Stimulated activated memory B cell treated with anti-CD40 and anti-IgM and Interleukin-4, amounts not matched to agents 10 μg/mL and 1 μg/mL and 100 μg/mL, for 72 hours (primary cell): ENCODE data around the gene SOX2.

ENCODE experiments used
- ATAC-seq: fragments of 150-1000 bp; cut with Tn5 transposase; 2 replicates; pipeline ENCODE4 v1.10.0; 2021
- H3K27ac Mint-ChIP-seq: one replicate; pipeline ENCODE4 v1.8.0; 2022; ENCODE audit warnings: mild to moderate bottlenecking, mixed read lengths
- H3K27me3 Mint-ChIP-seq: one replicate; pipeline ENCODE4 v1.8.0; 2022; ENCODE audit warnings: mixed read lengths
- H3K36me3 Mint-ChIP-seq: one replicate; pipeline ENCODE4 v1.8.0; 2022; ENCODE audit warnings: mixed read lengths
- H3K4me1 Mint-ChIP-seq: one replicate; pipeline ENCODE4 v1.8.0; 2022; ENCODE audit warnings: mixed read lengths
- H3K4me3 Mint-ChIP-seq: one replicate; pipeline ENCODE4 v1.8.0; 2022; ENCODE audit warnings: mild to moderate bottlenecking, moderate library complexity, mixed read lengths
- H3K9me3 Mint-ChIP-seq: one replicate; pipeline ENCODE4 v1.8.0; 2022; ENCODE audit warnings: mixed read lengths

Gene SOX2

GRCh38 chr3:181711325-181712135 lies at the start of gene SOX2:
Gene SOX2, plus strand, starts transcription at chr3:181711925. Its CDS starts 436 bp downstream, at chr3:181712361.
- ATAC-seq = no peak
- no peaks in the 10 kb centered on the region for H3K36me3 Mint-ChIP-seq
- peaks cover 14% of the 10 kb centered on the region for H3K4me1 Mint-ChIP-seq
- H3K27me3 Mint-ChIP-seq = peaks cover 17% of the 10 kb centered on the region
- H3K9me3 Mint-ChIP-seq = peaks cover 4% of the 10 kb centered on the region
- no peak within 1 kb of the TSS for H3K27ac Mint-ChIP-seq
- no peak within 1 kb of the TSS for H3K4me3 Mint-ChIP-seq

DNA sequence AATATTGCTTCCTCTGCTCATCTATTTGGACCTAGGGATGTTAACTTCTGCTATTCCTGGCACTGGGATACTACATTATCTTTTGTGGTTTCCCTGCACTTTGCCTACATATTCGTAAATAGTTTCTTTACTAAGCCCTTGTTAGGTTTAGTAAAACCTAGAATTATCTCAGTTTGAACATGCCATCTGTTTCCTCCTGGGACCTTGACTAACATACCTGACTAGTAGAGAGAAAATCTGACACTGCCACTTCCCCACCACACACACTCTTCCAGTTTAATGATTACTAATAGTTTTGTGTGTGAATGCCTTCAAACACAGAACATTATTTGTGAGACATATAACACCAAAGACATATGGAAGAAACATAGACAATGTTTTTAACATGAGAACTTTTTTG lies 28.2 kb upstream of the SOX2 start:
- peaks cover 27% of the 10 kb centered on the region for H3K27me3 Mint-ChIP-seq
- no peaks in the 10 kb centered on the region for H3K4me1 Mint-ChIP-seq
- ATAC-seq = no peak
- no peaks in the 10 kb centered on the region for H3K9me3 Mint-ChIP-seq
- no peaks in the 10 kb centered on the region for H3K36me3 Mint-ChIP-seq
- H3K27ac Mint-ChIP-seq = no peak overlapping the region
- H3K4me3 Mint-ChIP-seq = no peak overlapping the region

DNA sequence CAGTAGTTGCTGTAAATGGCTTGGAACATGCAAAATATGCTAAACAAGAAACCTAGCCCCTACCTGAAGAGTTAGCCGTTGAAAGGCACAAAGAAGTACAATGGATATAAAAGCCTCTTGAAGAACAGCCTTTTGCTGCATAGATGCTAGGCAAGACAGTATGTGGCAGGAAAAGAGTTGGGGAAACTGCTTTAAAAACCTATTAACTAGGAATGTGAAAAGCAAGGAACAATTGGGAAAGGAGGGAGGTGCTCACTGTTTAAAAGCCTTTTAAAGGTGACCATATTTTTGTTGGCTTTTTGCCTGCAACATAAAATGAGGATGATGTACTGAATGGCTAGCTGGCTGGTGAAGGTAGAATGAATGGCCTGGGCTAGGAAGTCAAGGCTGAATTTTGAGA lies 24.5 kb upstream of the SOX2 start:
- Mint-ChIP-seq H3K9me3 (no peaks in the 10 kb centered on the region), H3K27me3 (peaks cover 27% of the 10 kb centered on the region), H3K4me1 (no peaks in the 10 kb centered on the region), H3K27ac (no peak overlapping the region), H3K36me3 (no peaks in the 10 kb centered on the region), H3K4me3 (no peak overlapping the region)
- ATAC-seq = no peak

DNA sequence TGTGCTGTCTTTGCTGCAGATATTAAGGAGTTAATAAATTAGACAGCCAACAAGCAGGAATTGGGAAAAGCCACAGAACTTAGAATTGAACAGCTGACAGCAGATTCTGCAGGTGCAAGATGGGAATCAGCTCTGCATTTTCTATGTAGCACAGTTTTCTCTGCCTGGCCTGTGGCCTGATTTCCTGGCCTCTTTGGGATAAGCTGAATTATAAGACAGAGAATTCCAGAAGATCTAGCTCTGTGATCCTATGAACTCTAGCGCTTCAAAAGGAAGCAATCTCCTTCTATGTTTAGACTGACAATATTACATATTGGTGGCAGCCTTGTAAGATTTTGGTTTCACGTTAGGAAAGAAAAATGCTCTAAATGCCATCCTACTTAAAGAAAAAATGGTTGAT lies 24.0 kb upstream of the SOX2 start:
- Mint-ChIP-seq H3K27ac (no peak overlapping the region), H3K4me3 (no peak overlapping the region), H3K9me3 (no peaks in the 10 kb centered on the region), H3K36me3 (no peaks in the 10 kb centered on the region), H3K4me1 (no peaks in the 10 kb centered on the region), H3K27me3 (peaks cover 27% of the 10 kb centered on the region)
- ATAC-seq = no peak

DNA sequence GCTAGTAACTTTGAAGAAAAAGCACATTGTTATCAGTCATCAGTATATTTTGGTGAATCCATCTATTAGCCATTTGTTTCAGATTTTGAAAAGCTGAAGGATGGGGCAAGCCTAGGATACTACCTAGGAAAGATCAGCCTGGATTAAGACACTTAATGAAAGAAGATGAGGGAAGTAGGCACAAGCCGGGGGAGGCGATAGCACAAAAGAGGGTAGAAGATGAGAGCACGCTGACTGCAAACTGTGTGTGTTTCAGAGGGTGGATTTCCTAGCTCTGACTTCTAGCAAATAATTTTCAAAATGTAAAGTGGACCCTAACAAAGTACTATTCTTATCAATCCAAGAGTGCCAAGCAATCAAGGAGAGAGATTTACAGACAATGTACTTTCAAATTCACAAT lies 22.2 kb upstream of the SOX2 start:
- Mint-ChIP-seq H3K4me1 (no peaks in the 10 kb centered on the region), H3K9me3 (no peaks in the 10 kb centered on the region), H3K27ac (no peak overlapping the region), H3K36me3 (no peaks in the 10 kb centered on the region), H3K27me3 (peaks cover 14% of the 10 kb centered on the region), H3K4me3 (no peak overlapping the region)
- ATAC-seq = no peak

DNA sequence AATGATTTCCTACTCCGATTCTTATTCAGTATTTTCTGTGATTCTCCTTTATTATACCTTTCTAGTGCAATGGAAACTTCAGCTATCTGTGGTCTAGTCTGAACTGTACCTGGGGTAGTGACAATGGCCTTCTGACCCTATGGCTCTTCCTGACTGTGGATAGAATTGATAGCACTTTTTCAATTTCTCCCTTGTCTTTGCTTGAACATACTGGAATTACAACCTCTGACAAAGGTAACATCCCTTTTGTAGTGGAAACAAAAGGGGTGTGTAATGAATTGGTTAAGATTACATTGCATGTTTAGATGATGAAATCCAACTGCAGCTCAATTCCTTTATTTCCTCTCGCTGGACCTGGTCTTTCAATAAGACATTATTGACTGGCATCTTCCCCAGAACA lies 21.0 kb upstream of the SOX2 start:
- ATAC-seq = no peak
- H3K27ac Mint-ChIP-seq = no peak overlapping the region
- no peaks in the 10 kb centered on the region for H3K9me3 Mint-ChIP-seq
- no peaks in the 10 kb centered on the region for H3K36me3 Mint-ChIP-seq
- H3K4me3 Mint-ChIP-seq = no peak overlapping the region
- H3K4me1 Mint-ChIP-seq = peaks cover 4% of the 10 kb centered on the region
- peaks cover 20% of the 10 kb centered on the region for H3K27me3 Mint-ChIP-seq

DNA sequence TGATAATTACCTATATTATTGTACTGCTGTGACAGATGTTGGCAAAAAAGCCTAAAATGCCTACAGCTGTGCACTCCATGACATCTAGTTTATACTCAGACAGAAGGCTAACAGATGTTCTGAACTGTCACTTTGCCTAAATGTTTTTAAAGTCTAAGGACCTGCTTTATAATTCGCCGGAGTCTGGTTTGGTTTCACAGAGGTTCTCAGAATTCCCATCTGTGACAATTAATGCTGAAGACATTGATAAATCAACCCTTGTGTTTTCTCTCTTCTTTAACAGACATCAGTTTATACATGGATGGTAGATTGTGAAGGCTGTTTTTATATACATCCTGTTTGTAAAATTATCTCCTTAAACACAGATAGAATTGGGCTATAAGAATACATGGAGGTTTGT lies 19.8 kb upstream of the SOX2 start:
- no peak for ATAC-seq
- no peaks in the 10 kb centered on the region for H3K9me3 Mint-ChIP-seq
- peaks cover 13% of the 10 kb centered on the region for H3K4me1 Mint-ChIP-seq
- H3K27me3 Mint-ChIP-seq = peaks cover 32% of the 10 kb centered on the region
- H3K36me3 Mint-ChIP-seq = no peaks in the 10 kb centered on the region
- H3K4me3 Mint-ChIP-seq = no peak overlapping the region
- H3K27ac Mint-ChIP-seq = no peak overlapping the region

DNA sequence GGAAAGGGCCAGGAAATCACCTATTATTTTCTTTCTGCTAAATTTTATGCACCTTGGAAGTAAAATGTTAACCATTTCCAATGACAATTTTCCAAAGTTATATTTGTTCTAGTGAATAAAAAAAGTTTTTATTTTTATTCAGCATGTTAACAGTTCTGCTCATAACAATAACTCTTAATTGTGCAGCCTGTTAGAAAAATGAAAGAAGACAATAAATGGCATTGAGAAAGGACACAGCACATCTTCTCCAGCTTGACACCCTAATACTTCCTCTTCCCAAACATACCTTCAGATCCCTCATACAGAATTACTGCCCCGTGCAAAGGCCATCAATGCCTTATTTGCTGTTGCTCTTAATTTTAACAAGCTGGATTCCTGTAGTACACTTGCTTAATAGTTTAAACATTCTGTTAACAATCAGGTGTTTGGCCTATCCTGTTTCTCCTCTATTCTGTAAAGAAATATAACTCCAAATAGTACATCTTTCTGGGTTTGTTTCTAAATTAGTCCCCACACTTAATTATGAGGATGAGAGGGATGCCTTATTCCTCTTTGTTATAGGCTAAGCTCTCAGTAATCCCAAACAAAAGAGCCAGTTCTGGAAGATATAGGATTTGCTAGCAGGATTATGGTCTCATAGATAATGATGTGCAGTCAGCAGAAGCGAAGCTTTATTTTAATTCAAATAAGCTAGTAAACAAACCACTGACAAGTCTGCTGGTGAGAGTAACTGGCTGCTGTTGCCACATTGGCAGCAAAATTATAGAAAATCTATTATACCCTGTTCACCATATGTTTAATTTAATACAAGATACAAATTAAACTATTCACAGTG lies 19.2 kb upstream of the SOX2 start:
- Mint-ChIP-seq H3K9me3 (no peaks in the 10 kb centered on the region), H3K36me3 (no peaks in the 10 kb centered on the region), H3K4me1 (peaks cover 13% of the 10 kb centered on the region), H3K4me3 (no peak overlapping the region), H3K27ac (no peak overlapping the region), H3K27me3 (peaks cover 38% of the 10 kb centered on the region)
- no peak for ATAC-seq

GRCh38 chr3:181693280-181693679 lies 18.4 kb upstream of the SOX2 start:
- peaks cover 46% of the 10 kb centered on the region for H3K27me3 Mint-ChIP-seq
- no peak overlapping the region for H3K27ac Mint-ChIP-seq
- no peak overlapping the region for H3K4me3 Mint-ChIP-seq
- no peak for ATAC-seq
- no peaks in the 10 kb centered on the region for H3K9me3 Mint-ChIP-seq
- H3K4me1 Mint-ChIP-seq = peaks cover 13% of the 10 kb centered on the region
- no peaks in the 10 kb centered on the region for H3K36me3 Mint-ChIP-seq

- Mint-ChIP-seq H3K27me3 (peaks cover 63% of the 10 kb centered on the region), H3K9me3 (peaks cover 2% of the 10 kb centered on the region), H3K36me3 (no peaks in the 10 kb centered on the region), H3K4me1 (peaks cover 22% of the 10 kb centered on the region), H3K4me3 (peak overlapping the region; percentile 34), H3K27ac (no peak overlapping the region)
- ATAC-seq = peak; percentile 8
These were observed 16.7 kb upstream of the SOX2 start for GRCh38 chr3:181694805-181695660.

- H3K4me1 Mint-ChIP-seq = peaks cover 30% of the 10 kb centered on the region
- ATAC-seq = no peak
- H3K27ac Mint-ChIP-seq = no peak overlapping the region
- peaks cover 5% of the 10 kb centered on the region for H3K9me3 Mint-ChIP-seq
- H3K4me3 Mint-ChIP-seq = peak overlapping the region; percentile 34
- no peaks in the 10 kb centered on the region for H3K36me3 Mint-ChIP-seq
- peaks cover 63% of the 10 kb centered on the region for H3K27me3 Mint-ChIP-seq
These were observed 15.8 kb upstream of the SOX2 start for GRCh38 chr3:181695661-181696491.

DNA sequence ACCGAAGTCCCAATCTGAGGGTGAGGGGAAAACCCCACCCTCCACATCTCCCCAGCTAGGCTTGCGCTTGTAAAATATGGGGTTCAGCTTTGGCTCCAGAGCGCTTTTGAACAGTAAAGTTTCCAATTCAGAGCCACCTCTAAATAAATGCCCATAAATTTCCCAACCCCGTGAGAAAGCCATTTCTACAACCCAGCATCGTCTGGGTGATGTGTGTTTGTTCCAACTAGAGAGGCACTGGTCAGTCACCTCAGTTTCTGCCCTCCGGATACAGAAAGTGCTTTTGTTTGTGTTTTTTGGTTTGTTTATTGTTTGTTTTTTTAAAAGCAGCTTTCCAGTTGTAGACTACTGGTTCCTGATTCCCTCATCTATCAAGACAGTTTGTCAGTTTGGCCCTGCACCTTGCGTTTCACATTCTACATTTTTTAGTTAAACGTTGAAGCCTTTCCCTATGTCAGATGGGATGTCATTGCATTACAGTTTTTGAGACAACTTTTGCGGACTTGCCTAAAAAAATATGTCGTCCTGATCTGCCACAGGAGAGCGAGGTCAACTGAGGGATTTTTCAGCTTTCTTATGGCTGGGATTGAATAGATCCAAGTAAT lies 15.0 kb upstream of the SOX2 start:
- Mint-ChIP-seq H3K9me3 (peaks cover 5% of the 10 kb centered on the region), H3K27ac (no peak overlapping the region), H3K36me3 (no peaks in the 10 kb centered on the region), H3K4me1 (peaks cover 32% of the 10 kb centered on the region), H3K4me3 (peak overlapping the region; percentile 18), H3K27me3 (peaks cover 68% of the 10 kb centered on the region)
- no peak for ATAC-seq

- peaks cover 32% of the 10 kb centered on the region for H3K4me1 Mint-ChIP-seq
- H3K36me3 Mint-ChIP-seq = no peaks in the 10 kb centered on the region
- H3K4me3 Mint-ChIP-seq = no peak overlapping the region
- no peak overlapping the region for H3K27ac Mint-ChIP-seq
- ATAC-seq = no peak
- peaks cover 83% of the 10 kb centered on the region for H3K27me3 Mint-ChIP-seq
- peaks cover 5% of the 10 kb centered on the region for H3K9me3 Mint-ChIP-seq
These were observed 13.3 kb upstream of the SOX2 start for GRCh38 chr3:181698263-181698954.
